Kidney epithelial cell (primary cell): Measurements from ENCODE around the gene SRPRB. TPM values are rescaled to one million over a fixed set of nuclear protein-coding genes. Genes with fewer than 3 reads are reported as not detected.

Experiments used
- DNase-seq: peaks from one replicate; pipeline ENCODE4 v3.0.0-alpha.2; 2010; ENCODE audit warnings: low read depth
- H3K27me3 ChIP-seq: 2 replicates; pipeline ENCODE4 v1.6.0; 2011; ENCODE audit warnings: low read length; ENCODE audit not compliant: control insufficient read depth, insufficient read depth
- H3K36me3 ChIP-seq: 2 replicates; pipeline ENCODE4 v1.5.1; 2011; ENCODE audit warnings: low read length; ENCODE audit not compliant: control insufficient read depth, insufficient read depth
- H3K4me3 ChIP-seq: 2 replicates; pipeline ENCODE4 v1.5.1; 2011; ENCODE audit warnings: low read depth, mild to moderate bottlenecking, control low read depth, low read length
- CTCF ChIP-seq: IDR thresholded peaks from 2 replicates; pipeline ENCODE4 v1.5.1; 2011; ENCODE audit warnings: mild to moderate bottlenecking, moderate library complexity, low read length, control low read depth, inconsistent platforms; ENCODE audit not compliant: insufficient read depth, poor library complexity, severe bottlenecking
- total RNA-seq: library from RNA; depleted of rRNA; stranded (reverse); fragments of >200 nt; gene quantifications from 2 replicates; pipeline ENCODE4 v1.2.3, GENCODE V29; 2015

SRPRB gene
- total RNA-seq, 1 donor from 2014 or later = 67.3 TPM

DNA sequence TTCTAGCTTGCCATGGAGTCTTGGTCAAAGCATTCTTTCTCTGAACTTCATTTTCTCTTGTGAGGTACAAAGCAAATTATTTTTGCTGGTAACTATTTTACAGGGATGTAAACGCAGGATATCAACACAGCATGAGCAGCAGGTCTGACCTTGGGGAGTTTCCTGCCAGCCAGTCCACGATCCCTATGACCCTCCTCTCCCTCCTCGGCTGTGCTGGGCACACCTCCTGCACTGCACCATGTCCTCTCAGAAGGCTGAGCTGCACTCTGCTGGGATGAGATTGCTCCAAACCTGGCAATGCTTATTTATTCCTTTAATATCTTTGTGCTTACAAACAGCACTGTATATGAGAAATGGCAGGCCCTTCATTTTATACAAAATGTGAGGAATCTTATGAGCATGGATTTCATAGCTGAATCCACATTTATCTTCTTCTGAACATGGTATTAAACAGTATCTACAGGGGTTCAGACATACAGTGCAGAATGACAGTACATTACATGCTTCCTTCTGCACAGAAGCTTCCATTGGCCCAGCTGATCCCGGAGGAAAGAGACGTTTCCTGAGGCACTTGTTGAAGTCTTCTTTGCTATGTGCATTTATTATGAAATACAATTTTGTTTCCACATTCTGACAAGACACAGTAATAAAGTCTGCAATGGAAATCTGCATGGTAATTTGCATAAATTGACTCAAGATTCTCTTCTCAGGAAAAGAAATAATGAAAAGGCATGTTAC is 48.8 kb downstream of the SRPRB start:
- Histone ChIP-seq H3K36me3 (no peaks in the 10 kb centered on the region), H3K27me3 (no peaks in the 10 kb centered on the region), H3K4me3 (no peak overlapping the region)
- TF ChIP-seq CTCF = no peak
- no peak for DNase-seq

- no peaks in the 10 kb centered on the region for H3K27me3 ChIP-seq
- no peak overlapping the region for H3K4me3 ChIP-seq
- TF ChIP-seq CTCF = no peak
- no peak for DNase-seq
- no peaks in the 10 kb centered on the region for H3K36me3 ChIP-seq
Observed at GRCh38 chr3:133855002-133855370, 49.4 kb downstream of the SRPRB start.

DNA sequence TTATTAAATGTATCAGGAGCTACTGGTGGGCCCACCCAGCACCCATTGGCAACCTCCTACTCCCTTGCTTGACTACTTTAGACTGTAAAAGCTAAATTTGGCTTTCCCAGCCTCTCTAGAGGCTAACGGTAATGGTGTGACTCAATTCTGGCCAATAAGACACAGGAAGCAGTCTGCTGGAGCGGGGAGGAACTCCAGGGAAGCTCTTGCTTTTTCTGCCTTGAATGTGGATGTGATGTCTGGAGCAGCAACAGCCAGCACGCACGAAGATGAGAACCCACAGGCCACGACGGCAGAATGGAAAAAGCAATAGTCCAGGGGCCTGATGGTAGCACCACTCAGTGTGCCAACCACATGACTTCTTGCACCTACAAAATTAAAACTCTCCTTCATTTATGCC is 50.2 kb downstream of the SRPRB start:
- H3K27me3 ChIP-seq = no peaks in the 10 kb centered on the region
- TF ChIP-seq CTCF = no peak
- DNase-seq = no peak
- no peaks in the 10 kb centered on the region for H3K36me3 ChIP-seq
- H3K4me3 ChIP-seq = no peak overlapping the region

- TF ChIP-seq CTCF = no peak
- DNase-seq = no peak
- Histone ChIP-seq H3K4me3 (no peak overlapping the region), H3K27me3 (no peaks in the 10 kb centered on the region), H3K36me3 (no peaks in the 10 kb centered on the region)
Observed at GRCh38 chr3:133856316-133856715, 50.7 kb downstream of the SRPRB start.

GRCh38 chr3:133857767-133858166 is 52.2 kb downstream of the SRPRB start:
- Histone ChIP-seq H3K27me3 (no peaks in the 10 kb centered on the region), H3K36me3 (no peaks in the 10 kb centered on the region), H3K4me3 (no peak overlapping the region)
- no peak for TF ChIP-seq CTCF
- DNase-seq = no peak

DNA sequence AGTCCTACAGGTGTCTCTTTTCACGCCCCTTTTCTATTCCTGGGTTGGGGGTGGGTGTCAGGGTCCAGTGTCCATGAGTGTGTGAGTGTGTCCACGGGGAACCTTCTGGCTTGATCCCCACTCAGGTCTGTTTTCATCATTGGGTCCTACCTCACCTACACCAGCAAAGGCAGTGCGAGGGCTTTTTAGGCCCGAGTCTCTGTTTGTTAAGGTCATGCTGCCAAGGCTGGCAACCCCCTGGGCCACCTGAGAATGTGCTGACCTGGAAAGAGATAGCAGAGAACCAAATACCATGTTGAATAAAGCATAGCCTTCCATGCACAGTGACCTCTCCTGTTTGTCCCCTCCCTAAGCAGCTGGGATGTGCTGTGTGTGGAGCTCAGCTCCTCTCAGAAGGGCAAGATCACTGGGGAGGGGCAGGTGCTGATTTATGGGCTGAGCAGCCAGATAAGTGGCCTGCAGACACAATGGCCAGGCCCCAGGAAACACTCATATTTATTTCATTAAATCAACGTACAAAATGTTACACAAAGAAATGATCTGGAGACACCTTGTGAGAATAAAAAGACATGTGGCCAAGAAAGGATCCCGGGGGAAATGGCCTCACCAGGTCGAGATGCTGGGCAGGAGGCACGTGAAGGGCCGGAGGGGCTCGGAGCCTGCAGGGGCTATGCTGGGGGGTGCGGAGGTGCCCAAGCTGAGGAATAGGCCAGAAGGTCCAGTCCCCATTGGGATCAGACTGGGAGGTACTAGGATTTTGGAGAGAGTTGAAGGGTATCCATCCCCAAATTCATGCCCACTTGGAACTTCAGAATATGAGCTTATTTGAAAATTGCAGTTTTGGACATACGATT is 54.0 kb downstream of the SRPRB start:
- Histone ChIP-seq H3K36me3 (no peaks in the 10 kb centered on the region), H3K27me3 (no peaks in the 10 kb centered on the region), H3K4me3 (no peak overlapping the region)
- DNase-seq = no peak
- no peak for TF ChIP-seq CTCF
